Measurements from ENCODE around the gene LRP1B. TPM values are rescaled to one million over a fixed set of nuclear protein-coding genes. Genes with fewer than 3 reads are reported as not detected.

The LRP1B gene
- total and polyA plus RNA-seq, 4 donors, result 0.01 to 0.84 (median 0.17) TPM

GRCh38 chr2:142029974-142030373 lies 100.8 kb downstream of the LRP1B start:
- Histone ChIP-seq H3K36me3 (ENCODE audit: control insufficient read depth in 4 of 4, insufficient read depth in 3 of 4, low read depth in 1 of 4, low read length in 3 of 4) (no peaks in the 10 kb centered on the region), H3K9ac (ENCODE audit: low read depth in 1 of 2, low read length in 2 of 2) (no peak overlapping the region), H3K9me3 (ENCODE audit: control insufficient read depth in 4 of 4, low read length in 3 of 4) (no peaks in the 10 kb centered on the region), H3K4me3 (ENCODE audit: low read depth in 1 of 3, low read length in 3 of 3) (no peak overlapping the region), H3K27me3 (ENCODE audit: control insufficient read depth in 4 of 4, insufficient read depth in 4 of 4, low read length in 3 of 4) (no peaks in the 10 kb centered on the region), H3K4me1 (ENCODE audit: control insufficient read depth in 4 of 4, insufficient read depth in 4 of 4, low read length in 3 of 4) (no peaks in the 10 kb centered on the region), H3K27ac (ENCODE audit: low read depth in 1 of 2, low read length in 2 of 2) (no peak overlapping the region)
- 79% methylated on average over 1 of the region's 1 CpG for WGBS
- no peak for DNase-seq (ENCODE audit: low spot score)
- no peak for TF ChIP-seq GABPA (IDR thresholded peaks at IDR 0.05 in 1 of 2, conservative IDR thresholded peaks at IDR 0.05 in 1 of 2)
- TF ChIP-seq JUND (IDR thresholded peaks at IDR 0.05), result no peak
- no peak for TF ChIP-seq NR2F2 (IDR thresholded peaks at IDR 0.05)
- TF ChIP-seq SP1 (IDR thresholded peaks at IDR 0.05), result no peak
- TF ChIP-seq ZBTB33 (IDR thresholded peaks at IDR 0.05), result no peak
- no peak for TF ChIP-seq HNF4G (IDR thresholded peaks at IDR 0.05)
- no peak for TF ChIP-seq FOXA2 (IDR thresholded peaks at IDR 0.05)
- TF ChIP-seq FOXA1 (IDR thresholded peaks at IDR 0.05), result no peak
- TF ChIP-seq EGR1 (IDR thresholded peaks at IDR 0.05; ENCODE audit: low read depth in 2 of 2), result no peak
- no peak for TF ChIP-seq REST (IDR thresholded peaks at IDR 0.05)
- TF ChIP-seq HNF4A (conservative IDR thresholded peaks at IDR 0.05), result no peak
- TF ChIP-seq YY1 (IDR thresholded peaks at IDR 0.05), result no peak

- Histone ChIP-seq H3K9me3 (ENCODE audit: control insufficient read depth in 4 of 4, low read length in 3 of 4) (no peaks in the 10 kb centered on the region), H3K36me3 (ENCODE audit: control insufficient read depth in 4 of 4, insufficient read depth in 3 of 4, low read depth in 1 of 4, low read length in 3 of 4) (no peaks in the 10 kb centered on the region), H3K27me3 (ENCODE audit: control insufficient read depth in 4 of 4, insufficient read depth in 4 of 4, low read length in 3 of 4) (no peaks in the 10 kb centered on the region), H3K4me3 (ENCODE audit: low read depth in 1 of 3, low read length in 3 of 3) (no peak overlapping the region), H3K4me1 (ENCODE audit: control insufficient read depth in 4 of 4, insufficient read depth in 4 of 4, low read length in 3 of 4) (no peaks in the 10 kb centered on the region), H3K9ac (ENCODE audit: low read depth in 1 of 2, low read length in 2 of 2) (no peak overlapping the region), H3K27ac (ENCODE audit: low read depth in 1 of 2, low read length in 2 of 2) (no peak overlapping the region)
- TF ChIP-seq HNF4A (conservative IDR thresholded peaks at IDR 0.05) (no peak), CTCF (IDR thresholded peaks at IDR 0.05; ENCODE audit: low read depth, low read length, missing input control) (no peak)
- WGBS, result 61% methylated on average over 1 of the region's 1 CpG
- no peak for DNase-seq (ENCODE audit: low spot score)
Measured at GRCh38 chr2:142025394-142025793, 105.4 kb downstream of the LRP1B start.
